SK-N-SH treated with all-trans-retinoic acid at 6 μM for 48 hours (cell line): Measurements from ENCODE around the gene ARL15.

Experiments used
- ATAC-seq: fragments of 200-7000 bp; cut with Tn5 transposase; 3 replicates; pipeline ENCODE4 v1.9.1; 2020; ENCODE audit warnings: mild to moderate bottlenecking, moderate library complexity
- ARNTL ChIP-seq: fragments of 450-650 bp; formaldehyde crosslinking; IDR thresholded peaks from 2 replicates; pipeline ENCODE4 v1.5.0; 2020; ENCODE audit warnings: low read depth, mild to moderate bottlenecking, moderate library complexity, borderline replicate concordance
- BACH2 ChIP-seq: fragments of 250-450 bp; sonication (Bioruptor Pico); IDR thresholded peaks from 2 replicates; pipeline ENCODE4 v1.9.0; 2021; ENCODE audit warnings: mild to moderate bottlenecking, borderline replicate concordance
- CREB5 ChIP-seq: fragments of 250-450 bp; sonication (Bioruptor Pico); IDR thresholded peaks from 2 replicates; pipeline ENCODE4 v1.5.1; 2020; ENCODE audit warnings: low read depth, mild to moderate bottlenecking, moderate library complexity
- ESRRG ChIP-seq: fragments of 250-450 bp; sonication (Bioruptor Pico); IDR thresholded peaks from 2 replicates; pipeline ENCODE4 v1.6.1; 2021; ENCODE audit warnings: mild to moderate bottlenecking
- ISL1 ChIP-seq: fragments of 250-450 bp; sonication (Bioruptor Pico); IDR thresholded peaks from 2 replicates; pipeline ENCODE4 v2.1.2; 2022; ENCODE audit warnings: mild to moderate bottlenecking, moderate library complexity
- OSR1 ChIP-seq: fragments of 250-450 bp; sonication (Bioruptor Pico); IDR thresholded peaks from 2 replicates; pipeline ENCODE4 v1.8.0; 2022; ENCODE audit warnings: moderate library complexity, mild to moderate bottlenecking, inconsistent platforms
- PATZ1 ChIP-seq: fragments of 250-450 bp; sonication (Bioruptor Pico); IDR thresholded peaks from 2 replicates; pipeline ENCODE4 v1.8.0; 2020; ENCODE audit warnings: mild to moderate bottlenecking, moderate library complexity, borderline replicate concordance
- POU6F1 ChIP-seq: fragments of 250-450 bp; sonication (Bioruptor Pico); IDR thresholded peaks from 2 replicates; pipeline ENCODE4 v1.8.0; 2021; ENCODE audit warnings: low read depth, mild to moderate bottlenecking, moderate library complexity, borderline replicate concordance
- PPARA ChIP-seq: fragments of 250-450 bp; sonication (Bioruptor Pico); IDR thresholded peaks from 2 replicates; pipeline ENCODE4 v1.5.0; 2020; ENCODE audit warnings: mild to moderate bottlenecking, borderline replicate concordance
- SNAI2 ChIP-seq: fragments of 250-450 bp; sonication (Bioruptor Pico); IDR thresholded peaks from 2 replicates; pipeline ENCODE4 v1.5.0; 2020; ENCODE audit warnings: mild to moderate bottlenecking, moderate library complexity
- TCF4 ChIP-seq: fragments of 250-450 bp; sonication (Bioruptor Pico); IDR thresholded peaks from 2 replicates; pipeline ENCODE4 v1.8.0; 2021; ENCODE audit warnings: mild to moderate bottlenecking, moderate library complexity, borderline replicate concordance
- TOX ChIP-seq: fragments of 250-450 bp; sonication (Bioruptor Pico); IDR thresholded peaks from 2 replicates; pipeline ENCODE4 v1.8.0; 2021; ENCODE audit warnings: mild to moderate bottlenecking, moderate library complexity, borderline replicate concordance
- TSHZ2 ChIP-seq: fragments of 250-450 bp; sonication (Bioruptor Pico); IDR thresholded peaks from 2 replicates; pipeline ENCODE4 v1.5.0; 2020; ENCODE audit warnings: mild to moderate bottlenecking, moderate library complexity
- ZC3H10 ChIP-seq: fragments of 250-450 bp; sonication (Bioruptor Pico); IDR thresholded peaks from 2 replicates; pipeline ENCODE4 v1.5.1; 2021; ENCODE audit warnings: mild to moderate bottlenecking, moderate library complexity
- ZFP3 ChIP-seq: fragments of 250-450 bp; sonication (Bioruptor Pico); IDR thresholded peaks from 2 replicates; pipeline ENCODE4 v1.5.0; 2020; ENCODE audit warnings: mild to moderate bottlenecking, moderate library complexity
- ZFP30 ChIP-seq: fragments of 450-650 bp; formaldehyde crosslinking; IDR thresholded peaks from 2 replicates; pipeline ENCODE4 v1.5.0; 2022; ENCODE audit warnings: mild to moderate bottlenecking, moderate library complexity
- ZNF565 ChIP-seq: fragments of 450-650 bp; formaldehyde crosslinking; conservative IDR thresholded peaks from 2 replicates; pipeline ENCODE4 v1.5.0; 2020; ENCODE audit warnings: low read depth, mild to moderate bottlenecking, moderate library complexity
- ZNF70 ChIP-seq: fragments of 450-650 bp; formaldehyde crosslinking; IDR thresholded peaks from 2 replicates; pipeline ENCODE4 v1.5.0; 2020; ENCODE audit warnings: mild to moderate bottlenecking, moderate library complexity

The ARL15 gene

GRCh38 chr5:54150841-54151240, 159.5 kb downstream of the ARL15 start (continued):
- TF ChIP-seq PATZ1 (CRISPR knock-in tag) (no peak), OSR1 (no peak), TCF4 (CRISPR knock-in tag) (no peak)
- TF ChIP-seq, all 23 proteins: peak for 0

GRCh38 chr5:54148858-54149257, 161.5 kb downstream of the ARL15 start:
- ATAC-seq, result no peak
- TF ChIP-seq ZC3H10 (CRISPR knock-in tag) (no peak), TSHZ2 (CRISPR knock-in tag) (0 out of 2 replicates have a peak, but pooled peaks have one; percentile 14)

GRCh38 chr5:54148067-54148845, 162.1 kb downstream of the ARL15 start:
- TF ChIP-seq OSR1 (no peak), ZNF565 (CRISPR knock-in tag) (no peak), TOX (CRISPR knock-in tag) (no peak), POU6F1 (CRISPR knock-in tag) (no peak), ZC3H10 (CRISPR knock-in tag) (no peak), ESRRG (CRISPR knock-in tag) (no peak), TSHZ2 (CRISPR knock-in tag) (no peak), PATZ1 (CRISPR knock-in tag) (no peak), PPARA (CRISPR knock-in tag) (no peak), ISL1 (no peak), BACH2 (CRISPR knock-in tag) (no peak), SNAI2 (CRISPR knock-in tag) (no peak), ZFP30 (CRISPR knock-in tag) (no peak), ARNTL (CRISPR knock-in tag) (no peak), ZFP3 (CRISPR knock-in tag) (no peak), TCF4 (CRISPR knock-in tag) (no peak), CREB5 (CRISPR knock-in tag) (no peak), ZNF70 (no peak)
- ATAC-seq, result peak; percentile 66
